Mucosa of gallbladder (tissue), 1 donor: ENCODE data around the gene PPM1E. TPM values are rescaled to one million over a fixed set of nuclear protein-coding genes. Genes with fewer than 3 reads are reported as not detected.
"Not testable (repeated sequence)": the region's sequence is repeated elsewhere in the genome, so short reads cannot be mapped to it uniquely, and the experiment has no call there.

Source experiments
- DNase-seq: peaks from one replicate; pipeline ENCODE4 v3.0.0-alpha.2; 2020; ENCODE audit warnings: low spot score
- total RNA-seq: library from RNA; stranded (reverse); gene quantifications from one replicate; pipeline ENCODE4 v1.2.1, GENCODE V29; 2021
- donor health status: DM: no; HTN: no; CAD: no.

Gene PPM1E
- total RNA-seq, 1 donor from 2014 or later: 0.17 TPM

- no peak for DNase-seq
Observed at GRCh38 chr17:58947824-58948223, 192.2 kb downstream of the PPM1E start.

DNA sequence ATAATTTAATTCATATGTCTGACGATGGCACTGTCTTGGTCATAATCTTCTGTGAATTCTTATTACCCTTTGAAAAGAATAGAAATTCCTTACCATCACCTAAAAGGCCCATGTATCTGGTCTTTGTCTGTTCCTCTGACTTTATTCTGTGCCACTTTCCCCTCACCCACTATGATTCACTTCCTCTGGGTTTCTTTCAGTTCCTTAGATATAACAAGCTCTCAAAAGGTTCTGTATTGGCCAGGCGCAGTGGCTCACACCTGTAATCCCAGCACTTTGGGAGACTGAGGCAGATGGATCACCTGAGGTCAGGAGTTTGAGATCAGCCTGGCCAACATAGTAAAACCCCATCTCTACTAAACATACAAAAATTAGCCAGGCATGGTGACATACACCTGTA lies 198.7 kb downstream of the PPM1E start:
- DNase-seq: not testable (repeated sequence)

GRCh38 chr17:58956997-58957724 lies 201.5 kb downstream of the PPM1E start:
- no peak for DNase-seq

DNA sequence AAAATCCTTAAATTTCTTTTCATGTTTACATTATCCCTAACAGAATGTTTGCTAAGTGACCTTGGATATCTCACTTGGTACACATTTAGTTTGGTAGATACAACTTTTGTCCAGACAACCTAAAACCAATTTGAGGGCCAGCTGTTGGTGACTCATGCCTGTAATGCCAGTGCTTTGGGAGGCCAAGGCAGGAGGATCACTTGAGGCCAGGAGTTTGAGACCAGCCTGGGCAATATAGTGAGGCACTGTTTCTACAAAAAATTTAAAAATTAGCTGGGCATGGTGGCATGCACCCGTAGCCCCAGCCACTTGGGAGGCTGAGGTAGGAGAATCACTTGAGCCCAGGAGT lies 202.0 kb downstream of the PPM1E start:
- DNase-seq: not testable (repeated sequence)

GRCh38 chr17:58960068-58960467 lies 204.4 kb downstream of the PPM1E start:
- DNase-seq: peak; percentile 32

- no peak for DNase-seq
Observed at GRCh38 chr17:58965221-58965620, 209.6 kb downstream of the PPM1E start.

- DNase-seq: no peak
Observed at GRCh38 chr17:58966208-58966607, 210.6 kb downstream of the PPM1E start.

DNA sequence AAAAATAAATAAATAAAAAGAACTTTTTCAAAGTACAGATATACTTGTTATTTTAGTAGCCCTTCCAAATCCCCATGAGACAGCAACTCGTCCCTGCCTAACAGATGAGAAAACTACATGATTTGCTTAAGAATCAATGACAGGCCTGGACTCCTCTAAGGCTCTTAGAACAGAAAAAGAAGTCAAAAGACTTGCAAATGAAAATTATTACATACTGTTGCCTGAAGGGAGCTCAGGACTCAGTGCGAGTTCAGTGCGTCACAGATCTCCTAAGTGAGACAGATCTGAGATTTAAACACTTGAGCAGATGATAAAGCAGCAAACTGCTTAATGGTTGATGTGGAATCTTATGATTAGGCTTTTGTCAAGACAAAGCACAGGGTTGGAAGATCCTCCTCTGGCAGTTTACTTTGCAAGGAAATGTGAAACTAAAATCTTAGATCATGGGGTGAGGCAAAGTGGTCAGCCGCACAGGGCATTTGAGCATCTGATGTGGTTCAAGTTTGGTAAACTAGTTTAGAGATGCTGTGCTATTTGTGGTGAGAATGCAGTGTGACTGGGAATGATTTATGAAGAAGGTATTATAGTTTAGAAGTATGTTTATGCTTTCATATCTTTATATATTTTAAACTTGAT lies 212.9 kb downstream of the PPM1E start:
- no peak for DNase-seq

- DNase-seq: no peak
Observed at GRCh38 chr17:58969156-58969555, 213.5 kb downstream of the PPM1E start.

GRCh38 chr17:58969612-58970011 lies 214.0 kb downstream of the PPM1E start:
- no peak for DNase-seq

- DNase-seq: no peak
Observed at GRCh38 chr17:58970609-58971450, 215.2 kb downstream of the PPM1E start.

- DNase-seq: no peak
Observed at GRCh38 chr17:58974354-58974753, 218.7 kb downstream of the PPM1E start.

DNA sequence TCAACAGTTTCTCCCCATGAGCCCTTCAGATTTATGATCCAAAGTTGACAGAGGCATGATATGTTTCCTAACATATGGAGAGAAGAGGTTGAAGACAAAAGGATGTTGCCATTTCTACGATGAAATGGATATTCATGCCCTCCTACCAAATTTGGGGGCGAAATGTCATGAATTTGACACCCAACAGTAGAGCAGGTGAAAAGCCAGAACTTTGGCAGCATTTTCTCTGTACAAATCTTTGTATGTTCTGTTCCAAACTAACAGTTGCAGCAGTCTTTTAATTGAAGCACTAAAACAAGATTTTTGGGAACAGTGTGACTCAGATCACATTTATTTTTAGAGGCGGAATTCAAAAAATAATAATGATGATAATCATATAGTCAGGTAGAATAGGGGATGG lies 220.9 kb downstream of the PPM1E start:
- no peak for DNase-seq

GRCh38 chr17:58980706-58981481 lies 225.2 kb downstream of the PPM1E start:
- DNase-seq: no peak

GRCh38 chr17:58982626-58983025 lies 227.0 kb downstream of the PPM1E start:
- no peak for DNase-seq

- DNase-seq: no peak
Observed at GRCh38 chr17:58985367-58985766, 229.7 kb downstream of the PPM1E start.

- DNase-seq: no peak
Observed at GRCh38 chr17:58985971-58986370, 230.3 kb downstream of the PPM1E start.

- DNase-seq: no peak
Observed at GRCh38 chr17:58989629-58990028, 234.0 kb downstream of the PPM1E start.

DNA sequence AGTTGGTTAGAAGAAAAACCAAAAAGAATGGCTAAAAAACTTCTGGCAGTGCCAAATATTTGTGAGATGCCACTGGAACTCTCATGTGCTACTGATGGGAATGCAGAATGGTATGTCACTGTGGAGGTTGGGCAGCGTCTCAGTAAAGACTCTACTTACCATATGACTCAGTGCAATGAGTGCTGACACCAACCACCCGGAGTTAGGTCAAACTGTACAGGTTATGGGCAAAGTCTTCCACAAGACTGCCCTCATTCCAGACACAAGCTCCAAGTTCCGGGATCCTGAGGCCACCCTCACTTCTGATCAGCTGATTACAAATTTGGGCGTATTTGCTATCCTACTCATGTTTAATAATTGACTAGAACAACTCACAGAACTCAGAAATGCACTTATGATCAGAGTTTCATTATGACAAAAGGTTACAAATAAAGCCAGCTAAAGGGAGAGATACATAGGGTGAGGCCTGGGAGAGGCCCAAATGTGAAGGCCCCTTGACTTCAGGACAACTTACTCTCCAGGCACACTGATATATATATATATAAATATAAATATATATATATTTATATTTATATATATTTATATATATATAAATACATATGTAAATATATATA lies 236.2 kb downstream of the PPM1E start:
- peak; percentile 86 for DNase-seq

GRCh38 chr17:58993311-58993710 lies 237.7 kb downstream of the PPM1E start:
- DNase-seq: no peak

DNA sequence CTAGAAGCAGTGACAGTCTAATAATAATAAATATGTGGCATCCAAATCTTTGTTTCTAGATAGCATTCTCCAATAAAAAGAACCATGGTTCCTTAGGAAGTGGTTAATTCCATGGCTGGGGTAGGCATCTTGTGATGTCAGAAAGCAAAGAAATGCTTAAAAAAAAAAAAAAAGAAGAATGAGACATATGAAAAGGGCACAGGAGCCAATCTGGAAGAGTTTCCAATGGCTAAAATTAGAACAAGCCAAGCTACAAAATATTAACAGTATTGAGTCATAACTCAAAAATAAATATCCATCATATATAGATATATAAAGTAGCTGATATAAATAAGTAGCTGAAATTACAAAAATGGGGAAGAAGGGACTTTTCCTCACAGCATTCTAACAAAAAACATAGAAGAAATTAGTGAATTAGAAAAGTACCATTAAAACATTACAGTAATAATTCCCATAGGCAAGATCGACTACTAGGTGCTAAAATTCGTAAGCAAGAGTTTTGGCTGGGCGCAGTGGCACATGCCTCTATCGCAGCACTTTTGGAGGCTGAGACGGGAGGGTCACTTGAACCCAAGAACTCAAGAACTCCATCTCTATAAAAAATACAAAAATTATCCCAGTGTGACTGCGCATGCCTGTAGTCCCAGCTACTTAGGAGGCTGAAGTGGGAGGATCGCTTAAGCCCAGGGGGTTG lies 239.7 kb downstream of the PPM1E start:
- no peak for DNase-seq
